HepG2 (cell line): ENCODE results near the gene TMEM223. TPM values are rescaled to one million over a fixed set of nuclear protein-coding genes. Genes with fewer than 3 reads are reported as not detected.

ENCODE experiments used
- ATF6 ChIP-seq: sonication (generic); formaldehyde crosslinking; conservative IDR thresholded peaks from 2 replicates; pipeline ENCODE4 v1.4.0; 2020; ENCODE audit warnings: missing genetic modification reagents
- CHCHD3 ChIP-seq: sonication (generic); formaldehyde crosslinking; IDR thresholded peaks from 2 replicates; pipeline ENCODE4 v1.8.0; 2022; ENCODE audit warnings: mild to moderate bottlenecking, missing genetic modification reagents, moderate library complexity
- ELF3 ChIP-seq: IDR thresholded peaks from 2 replicates; pipeline ENCODE4 v1.6.1; 2016; ENCODE audit warnings: missing genetic modification reagents, missing compliant biosample characterization
- MTA1 ChIP-seq: sonication (generic); formaldehyde crosslinking; IDR thresholded peaks from 2 replicates; pipeline ENCODE4 v1.4.0; 2020; ENCODE audit warnings: missing genetic modification reagents, mild to moderate bottlenecking, borderline replicate concordance
- NCOA1 ChIP-seq: sonication (generic); formaldehyde crosslinking; IDR thresholded peaks from 2 replicates; pipeline ENCODE4 v1.9.0; 2021; ENCODE audit warnings: missing genetic modification reagents
- PAF1 ChIP-seq: IDR thresholded peaks from 2 replicates; pipeline ENCODE4 v1.6.1; 2016; ENCODE audit warnings: missing genetic modification reagents, missing compliant biosample characterization
- RFX5 ChIP-seq: IDR thresholded peaks from 2 replicates; pipeline ENCODE4 v1.6.1; 2011; ENCODE audit warnings: low read depth, low read length, improper control_type of control experiment
- YEATS2 ChIP-seq: sonication (generic); formaldehyde crosslinking; IDR thresholded peaks from 2 replicates; pipeline ENCODE4 v1.4.0; 2020; ENCODE audit warnings: missing genetic modification reagents, borderline replicate concordance
- ZMYM4 ChIP-seq: sonication (generic); formaldehyde crosslinking; IDR thresholded peaks from 2 replicates; pipeline ENCODE4 v1.8.1; 2023; ENCODE audit warnings: mild to moderate bottlenecking, missing genetic modification reagents
- ZNF253 ChIP-seq: sonication (generic); formaldehyde crosslinking; IDR thresholded peaks from 2 replicates; pipeline ENCODE4 v1.8.0; 2022; ENCODE audit warnings: mild to moderate bottlenecking, missing genetic modification reagents, borderline replicate concordance
- ZNF362 ChIP-seq: sonication (generic); formaldehyde crosslinking; IDR thresholded peaks from 2 replicates; pipeline ENCODE4 v1.4.0; 2020; ENCODE audit warnings: missing genetic modification reagents, mild to moderate bottlenecking, borderline replicate concordance
- ZNF724P ChIP-seq: sonication (generic); formaldehyde crosslinking; IDR thresholded peaks from 2 replicates; pipeline ENCODE4 v1.8.0; 2022; ENCODE audit warnings: missing genetic modification reagents, borderline replicate concordance
- ZNF83 ChIP-seq: sonication (generic); formaldehyde crosslinking; IDR thresholded peaks from 2 replicates; pipeline ENCODE4 v1.4.0; 2020; ENCODE audit warnings: missing genetic modification reagents, mild to moderate bottlenecking, borderline replicate concordance
- polyA plus RNA-seq, 8 experiments: library from polyadenylated mRNA; depleted of rRNA in 3 of 8; stranded (reverse) in 7 of 8; unstranded in 1 of 8; fragments of >200 nt; fragmentation: Illumina TruSeq in 4 of 8; extraction: Trizol in 4 of 8; gene quantifications; 2 replicates each; pipeline versions ENCODE4 v1.2.1 to v1.2.3, GENCODE V29; 2011 to 2016; ENCODE audit warnings: low read depth in 4 of 8, missing spikeins in 1 of 8, mixed read lengths in 1 of 8; ENCODE audit not compliant: insufficient read depth in 1 of 8
- total RNA-seq, 5 experiments: library from RNA; depleted of rRNA; stranded (reverse); fragments of >200 nt; fragmentation: Illumina TruSeq; extraction: Trizol; gene quantifications; 2 replicates each; pipeline ENCODE4 v1.2.3, GENCODE V29; 2016; ENCODE audit warnings: low read depth in 1 of 5
- TF ChIP-seq, protein P1 (sequence below): sonication (generic); formaldehyde crosslinking; IDR thresholded peaks from 2 replicates; pipeline ENCODE4 v1.5.1; 2020; ENCODE audit warnings: mild to moderate bottlenecking, missing genetic modification reagents, moderate library complexity
- TF ChIP-seq, protein P2 (sequence below): sonication (generic); formaldehyde crosslinking; IDR thresholded peaks from 2 replicates; pipeline ENCODE4 v1.4.0; 2020; ENCODE audit warnings: low read depth, mild to moderate bottlenecking, missing genetic modification reagents
- TF ChIP-seq, protein P3 (sequence below): sonication (generic); formaldehyde crosslinking; IDR thresholded peaks from 2 replicates; pipeline ENCODE4 v1.8.1; 2023; ENCODE audit warnings: mild to moderate bottlenecking, missing genetic modification reagents

The TMEM223 gene
- total and polyA plus RNA-seq, 2 of the 13 experiments (the other 11 are each of a cell fraction or from before 2014, with no cell fraction given), result 19.5 to 24.9 TPM

DNA sequence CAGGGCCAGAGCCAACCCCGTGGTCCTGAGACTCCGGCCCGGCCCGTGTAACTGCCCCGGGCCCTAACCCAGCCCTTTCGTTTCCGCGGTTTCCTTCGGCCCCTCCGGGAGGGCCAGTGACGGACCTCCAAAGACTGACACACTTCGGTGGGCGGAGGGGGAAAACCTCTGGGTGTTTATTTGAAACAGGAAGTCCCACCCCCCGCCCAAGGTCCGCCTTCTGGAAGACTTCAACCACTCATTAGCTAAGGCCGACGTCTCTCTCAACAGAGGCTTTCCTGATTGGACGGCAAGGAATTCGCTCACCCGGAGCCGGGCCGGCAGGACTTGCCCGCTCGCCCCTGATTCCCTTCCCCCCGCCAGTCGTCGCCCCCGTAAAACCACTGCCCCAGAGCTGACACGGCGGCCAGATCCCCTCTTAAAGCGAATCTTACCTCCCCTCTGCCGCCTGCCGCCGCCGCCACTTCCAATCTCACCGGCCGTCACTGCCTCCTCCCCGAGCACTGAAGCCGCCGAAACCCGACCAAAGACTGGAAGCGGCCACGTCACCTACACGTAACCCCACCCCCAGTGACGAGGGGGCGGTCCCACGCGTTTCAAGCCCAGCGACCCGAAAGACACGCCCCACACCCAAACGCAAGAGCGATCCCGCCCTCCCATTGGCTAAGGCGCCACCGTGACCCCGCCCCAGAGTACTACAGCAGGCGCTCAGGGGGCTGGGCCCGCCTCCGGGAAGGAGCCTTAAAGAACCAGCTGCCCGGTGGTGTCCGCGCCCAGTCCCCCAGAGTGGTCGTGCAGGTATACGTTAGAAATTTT lies 39.9 kb upstream of the TMEM223 start, which contains the start of gene STX5 (continued):
- TF ChIP-seq ZNF83 (no peak), MTA1 (0 out of 2 replicates have a peak, but pooled peaks have one; percentile 38), RFX5 (peak; percentile 56), ZMYM4 (CRISPR knock-in tag) (peak; percentile 65), ELF3 (CRISPR knock-in tag) (peak; percentile 43), ZNF253 (CRISPR knock-in tag) (no peak), NCOA1 (0 out of 2 replicates have a peak, but pooled peaks have one; percentile 81), ZNF362 (CRISPR knock-in tag) (peak; percentile 7; the same call in 1 of the 2 replicates), ZNF724P (CRISPR knock-in tag) (peak; percentile 68; the same call in 1 of the 2 replicates), YEATS2 (CRISPR knock-in tag) (peak; percentile 68; the same call in 1 of the 2 replicates), ATF6 (CRISPR knock-in tag) (no peak), PAF1 (CRISPR knock-in tag) (no peak), CHCHD3 (CRISPR knock-in tag) (peak; percentile 79; the same call in 1 of the 2 replicates)
- TF ChIP-seq, protein P1, sequence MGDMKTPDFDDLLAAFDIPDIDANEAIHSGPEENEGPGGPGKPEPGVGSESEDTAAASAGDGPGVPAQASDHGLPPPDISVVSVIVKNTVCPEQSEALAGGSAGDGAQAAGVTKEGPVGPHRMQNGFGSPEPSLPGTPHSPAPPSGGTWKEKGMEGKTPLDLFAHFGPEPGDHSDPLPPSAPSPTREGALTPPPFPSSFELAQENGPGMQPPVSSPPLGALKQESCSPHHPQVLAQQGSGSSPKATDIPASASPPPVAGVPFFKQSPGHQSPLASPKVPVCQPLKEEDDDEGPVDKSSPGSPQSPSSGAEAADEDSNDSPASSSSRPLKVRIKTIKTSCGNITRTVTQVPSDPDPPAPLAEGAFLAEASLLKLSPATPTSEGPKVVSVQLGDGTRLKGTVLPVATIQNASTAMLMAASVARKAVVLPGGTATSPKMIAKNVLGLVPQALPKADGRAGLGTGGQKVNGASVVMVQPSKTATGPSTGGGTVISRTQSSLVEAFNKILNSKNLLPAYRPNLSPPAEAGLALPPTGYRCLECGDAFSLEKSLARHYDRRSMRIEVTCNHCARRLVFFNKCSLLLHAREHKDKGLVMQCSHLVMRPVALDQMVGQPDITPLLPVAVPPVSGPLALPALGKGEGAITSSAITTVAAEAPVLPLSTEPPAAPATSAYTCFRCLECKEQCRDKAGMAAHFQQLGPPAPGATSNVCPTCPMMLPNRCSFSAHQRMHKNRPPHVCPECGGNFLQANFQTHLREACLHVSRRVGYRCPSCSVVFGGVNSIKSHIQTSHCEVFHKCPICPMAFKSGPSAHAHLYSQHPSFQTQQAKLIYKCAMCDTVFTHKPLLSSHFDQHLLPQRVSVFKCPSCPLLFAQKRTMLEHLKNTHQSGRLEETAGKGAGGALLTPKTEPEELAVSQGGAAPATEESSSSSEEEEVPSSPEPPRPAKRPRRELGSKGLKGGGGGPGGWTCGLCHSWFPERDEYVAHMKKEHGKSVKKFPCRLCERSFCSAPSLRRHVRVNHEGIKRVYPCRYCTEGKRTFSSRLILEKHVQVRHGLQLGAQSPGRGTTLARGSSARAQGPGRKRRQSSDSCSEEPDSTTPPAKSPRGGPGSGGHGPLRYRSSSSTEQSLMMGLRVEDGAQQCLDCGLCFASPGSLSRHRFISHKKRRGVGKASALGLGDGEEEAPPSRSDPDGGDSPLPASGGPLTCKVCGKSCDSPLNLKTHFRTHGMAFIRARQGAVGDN (CRISPR knock-in tag), result peak; percentile 60
- TF ChIP-seq, protein P2, sequence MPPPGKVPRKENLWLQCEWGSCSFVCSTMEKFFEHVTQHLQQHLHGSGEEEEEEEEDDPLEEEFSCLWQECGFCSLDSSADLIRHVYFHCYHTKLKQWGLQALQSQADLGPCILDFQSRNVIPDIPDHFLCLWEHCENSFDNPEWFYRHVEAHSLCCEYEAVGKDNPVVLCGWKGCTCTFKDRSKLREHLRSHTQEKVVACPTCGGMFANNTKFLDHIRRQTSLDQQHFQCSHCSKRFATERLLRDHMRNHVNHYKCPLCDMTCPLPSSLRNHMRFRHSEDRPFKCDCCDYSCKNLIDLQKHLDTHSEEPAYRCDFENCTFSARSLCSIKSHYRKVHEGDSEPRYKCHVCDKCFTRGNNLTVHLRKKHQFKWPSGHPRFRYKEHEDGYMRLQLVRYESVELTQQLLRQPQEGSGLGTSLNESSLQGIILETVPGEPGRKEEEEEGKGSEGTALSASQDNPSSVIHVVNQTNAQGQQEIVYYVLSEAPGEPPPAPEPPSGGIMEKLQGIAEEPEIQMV, result peak; percentile 80
- TF ChIP-seq, protein P3, sequence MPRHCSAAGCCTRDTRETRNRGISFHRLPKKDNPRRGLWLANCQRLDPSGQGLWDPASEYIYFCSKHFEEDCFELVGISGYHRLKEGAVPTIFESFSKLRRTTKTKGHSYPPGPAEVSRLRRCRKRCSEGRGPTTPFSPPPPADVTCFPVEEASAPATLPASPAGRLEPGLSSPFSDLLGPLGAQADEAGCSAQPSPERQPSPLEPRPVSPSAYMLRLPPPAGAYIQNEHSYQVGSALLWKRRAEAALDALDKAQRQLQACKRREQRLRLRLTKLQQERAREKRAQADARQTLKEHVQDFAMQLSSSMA, result 0 out of 2 replicates have a peak, but pooled peaks have one; percentile 46
